Small intestine (tissue), 7 donors: ENCODE measurements around the gene TM7SF3. TPM values are rescaled to one million over a fixed set of nuclear protein-coding genes. Genes with fewer than 3 reads are reported as not detected.

ENCODE experiments used
- DNase-seq, 2 donors: peaks; one replicate each; pipeline versions ENCODE4 v3.0.0 to v3.0.0-alpha.2; 2013
- FAIRE-seq: peaks from 2 replicates; lab custom pipeline; 2012; peaks lifted over from hg19 to GRCh38; lab: Jason Lieb, UNC
- H3K27ac ChIP-seq, 3 donors: one replicate each; pipeline ENCODE4 v1.5.1; 2013; ENCODE audit warnings: low read length in 2 of 3, mild to moderate bottlenecking in 2 of 3, control low read depth in 1 of 3, inconsistent platforms in 1 of 3, low read depth in 1 of 3, moderate library complexity in 1 of 3
- H3K27me3 ChIP-seq, 3 donors: one replicate each; pipeline ENCODE4 v1.6.1; 2013; ENCODE audit warnings: low read length in 3 of 3, inconsistent platforms in 1 of 3; ENCODE audit not compliant: control insufficient read depth in 3 of 3, insufficient read depth in 3 of 3
- H3K36me3 ChIP-seq, 3 donors: one replicate each; pipeline ENCODE4 v1.6.1; 2013; ENCODE audit warnings: low read length in 3 of 3, inconsistent platforms in 1 of 3, low read depth in 1 of 3, mild to moderate bottlenecking in 1 of 3, moderate library complexity in 1 of 3; ENCODE audit not compliant: control insufficient read depth in 3 of 3, insufficient read depth in 2 of 3
- H3K4me1 ChIP-seq, 3 donors: one replicate each; pipeline ENCODE4 v1.6.1; 2013; ENCODE audit warnings: low read length in 2 of 3, inconsistent platforms in 1 of 3, low read depth in 1 of 3, mild to moderate bottlenecking in 1 of 3, moderate library complexity in 1 of 3; ENCODE audit not compliant: control insufficient read depth in 3 of 3, insufficient read depth in 2 of 3
- H3K4me3 ChIP-seq, 3 donors: one replicate each; pipeline ENCODE4 v1.5.1; 2013; ENCODE audit warnings: low read length in 3 of 3, control low read depth in 1 of 3, inconsistent platforms in 1 of 3, low read depth in 1 of 3, mild to moderate bottlenecking in 1 of 3, moderate library complexity in 1 of 3
- H3K9me3 ChIP-seq, 2 donors: one replicate each; pipeline ENCODE4 v1.6.1; 2013; ENCODE audit warnings: low read depth in 1 of 2, low read length in 1 of 2; ENCODE audit not compliant: control insufficient read depth in 2 of 2, insufficient read depth in 1 of 2
- WGBS, 3 donors: extraction: QIAGEN DNeasy Blood & Tissue Kit; methylation state at CpG; one replicate each; pipeline ENCODE4 v1.1.7; 2013; 5-methylcytosine and 5-hydroxymethylcytosine counted together
- polyA plus RNA-seq, 4 donors: library from polyadenylated mRNA; stranded (reverse) in 3 of 4; unstranded in 1 of 4; fragments of 200-250 nt in 3 of 4; fragments of 120-200 nt in 1 of 4; gene quantifications; one replicate each; pipeline versions ENCODE4 v1.2.1 to v1.2.3, GENCODE V29; 2013
- donor health status: healthy with polysubstance abuse.
- donor health status: control.
- donor health status: control.
- donor health status: Bipolar disorder and iron deficiency.
- donor health status: healthy.

The TM7SF3 gene
- polyA plus RNA-seq, 4 donors: 9.2 to 65.7 (median 30.7) TPM

DNA sequence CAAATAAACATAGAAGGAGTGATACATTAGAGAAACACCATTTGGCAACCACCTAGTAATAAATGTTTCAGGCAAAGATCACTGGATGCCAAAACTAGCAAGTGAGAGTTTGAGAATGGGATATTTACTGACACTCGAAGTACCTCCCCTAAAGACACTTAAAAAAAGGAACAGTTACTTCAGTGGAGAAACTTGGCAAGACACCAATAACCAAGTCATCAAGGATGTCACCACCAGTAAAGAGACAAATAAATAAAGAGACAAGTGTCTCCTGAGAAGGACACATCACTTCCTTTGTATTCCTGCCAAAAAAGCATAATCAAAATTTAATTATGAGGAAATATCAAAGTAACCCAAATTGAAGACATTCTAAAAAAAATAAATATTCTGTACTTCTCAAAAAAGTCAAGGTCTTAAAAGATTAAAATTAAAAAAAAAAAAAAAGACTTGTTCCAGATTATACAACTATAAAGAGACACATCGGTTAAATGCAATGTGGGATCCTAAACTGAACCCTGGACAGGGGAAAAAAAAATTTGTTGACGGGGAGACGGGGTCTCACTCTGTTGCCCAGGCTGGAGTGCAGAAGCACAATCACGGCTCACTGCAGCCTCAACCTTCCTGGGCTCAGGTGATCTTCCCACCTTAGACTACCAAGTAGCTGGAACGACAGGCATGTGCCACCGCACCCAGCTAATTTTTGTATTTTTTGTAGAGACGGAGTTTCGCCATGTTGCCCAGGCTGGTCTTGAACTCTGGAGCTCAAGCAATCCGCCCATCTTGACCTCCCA is 26.4 kb downstream of the TM7SF3 start:
- Histone ChIP-seq H3K4me1 (peaks cover 0 to 3% (median 0%) of the 10 kb centered on the region in 3 donors), H3K36me3 (peaks cover 0 to 32% (median 8%) of the 10 kb centered on the region in 3 donors), H3K27me3 (no peaks in the 10 kb centered on the region), H3K27ac (no peak overlapping the region), H3K9me3 (no peaks in the 10 kb centered on the region), H3K4me3 (no peak overlapping the region)
- no peak for DNase-seq
- no peak for FAIRE-seq
- 91 to 96% (median 94%) methylated on average over 10 of the region's 10 CpGs for WGBS, 3 donors

- no peaks in the 10 kb centered on the region for H3K9me3 ChIP-seq
- WGBS, 3 donors: 96 to 100% (median 97%) methylated on average over 2 of the region's 2 CpGs
- H3K27me3 ChIP-seq: no peaks in the 10 kb centered on the region
- no peak overlapping the region for H3K4me3 ChIP-seq
- FAIRE-seq: no peak
- H3K36me3 ChIP-seq: peaks cover 0 to 33% (median 0%) of the 10 kb centered on the region in 3 donors
- H3K27ac ChIP-seq: no peak overlapping the region
- DNase-seq: no peak
- H3K4me1 ChIP-seq: no peaks in the 10 kb centered on the region
Observed at GRCh38 chr12:26982866-26983265, 31.3 kb downstream of the TM7SF3 start.

DNA sequence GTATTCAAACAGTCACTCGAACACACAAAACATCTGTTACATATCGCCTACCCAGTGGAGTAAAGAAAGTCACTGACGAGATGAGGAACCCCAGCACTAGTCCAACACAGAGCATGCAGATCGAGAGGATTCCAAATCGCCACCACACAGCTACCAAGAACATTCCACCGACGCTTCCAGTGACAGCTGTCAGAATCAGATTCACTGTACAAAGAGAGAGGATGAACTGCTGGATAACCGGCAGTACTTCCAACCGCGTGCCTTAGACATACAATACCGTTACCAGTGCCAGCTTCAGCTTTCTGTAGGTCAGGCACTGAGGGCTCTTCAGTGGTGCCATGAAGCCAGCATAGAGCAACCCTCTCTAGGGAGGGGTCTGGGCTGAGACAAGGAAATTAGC is 34.5 kb downstream of the TM7SF3 start:
- Histone ChIP-seq H3K27ac (no peak overlapping the region), H3K9me3 (no peaks in the 10 kb centered on the region), H3K27me3 (no peaks in the 10 kb centered on the region), H3K4me1 (no peaks in the 10 kb centered on the region), H3K36me3 (peaks cover 0 to 20% (median 7%) of the 10 kb centered on the region in 3 donors), H3K4me3 (no peak overlapping the region)
- DNase-seq: no peak
- WGBS, 3 donors: 93 to 97% (median 94%) methylated on average over 11 of the region's 11 CpGs
- FAIRE-seq: no peak

DNA sequence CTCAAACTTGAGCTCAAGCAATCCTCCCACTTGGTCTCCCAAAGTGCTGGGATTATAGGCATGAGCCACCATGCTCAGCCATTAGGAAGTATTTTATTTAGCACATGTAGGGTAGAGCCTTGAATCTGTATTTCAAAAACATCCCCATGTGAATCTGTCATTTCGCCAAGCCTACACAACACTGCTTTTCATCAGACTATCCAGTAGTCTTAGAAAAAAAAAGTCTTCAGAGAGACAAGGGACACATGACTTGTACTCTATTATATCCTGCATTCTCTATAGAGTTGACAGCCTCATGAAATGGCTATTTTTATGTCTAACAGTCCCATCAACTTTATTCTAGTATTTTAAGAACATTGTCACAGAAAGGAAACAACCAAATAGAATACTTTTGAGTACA is 35.4 kb downstream of the TM7SF3 start:
- DNase-seq (no peak), FAIRE-seq (no peak)
- Histone ChIP-seq H3K36me3 (peaks cover 2 to 19% (median 10%) of the 10 kb centered on the region in 3 donors), H3K27me3 (no peaks in the 10 kb centered on the region), H3K27ac (no peak overlapping the region), H3K4me3 (no peak overlapping the region), H3K9me3 (no peaks in the 10 kb centered on the region), H3K4me1 (no peaks in the 10 kb centered on the region)
- WGBS, 3 donors: 88 to 94% (median 93%) methylated on average over 1 of the region's 1 CpG

DNA sequence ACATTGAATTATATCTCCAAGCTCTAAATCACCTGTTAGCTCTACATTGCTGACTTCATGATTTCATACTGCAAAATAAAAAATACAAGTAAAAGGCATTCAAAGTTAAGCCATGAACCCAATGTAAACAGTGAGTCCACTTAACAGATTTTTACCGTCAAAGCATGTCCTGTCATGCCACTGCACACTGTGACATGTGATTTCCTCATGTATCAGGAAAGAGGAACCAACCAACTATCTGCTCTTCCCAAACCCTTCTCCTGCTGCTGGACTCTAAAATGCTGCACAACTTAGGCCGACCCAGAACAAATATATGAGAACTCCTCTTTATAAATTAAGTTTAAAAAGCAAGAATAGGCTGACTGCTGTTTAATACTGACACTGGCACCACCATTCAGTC is 37.5 kb downstream of the TM7SF3 start:
- 86 to 98% (median 95%) methylated on average over 2 of the region's 2 CpGs for WGBS, 3 donors
- no peak for FAIRE-seq

DNA sequence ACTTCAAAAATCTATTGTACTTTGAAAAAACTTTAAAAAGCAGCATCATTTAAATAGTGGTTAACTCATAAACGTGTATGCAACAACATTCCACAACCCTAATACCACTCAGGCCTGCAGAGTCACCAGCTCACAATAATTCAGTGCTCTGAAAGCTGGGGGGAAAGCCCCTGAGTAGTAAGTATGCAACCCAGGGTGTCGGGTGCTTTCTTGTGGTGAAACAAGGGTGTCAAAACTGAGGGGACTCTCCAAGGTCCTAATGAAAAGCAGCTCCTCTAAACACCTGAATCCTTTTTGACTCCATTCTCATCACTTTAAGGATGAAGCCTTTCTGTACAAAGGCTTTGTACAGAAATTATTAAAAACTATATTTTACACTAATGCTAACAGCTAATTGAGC is 42.2 kb downstream of the TM7SF3 start:
- FAIRE-seq: no peak
- Histone ChIP-seq H3K4me1 (no peaks in the 10 kb centered on the region), H3K9me3 (no peaks in the 10 kb centered on the region), H3K27me3 (no peaks in the 10 kb centered on the region), H3K36me3 (peaks cover 9 to 21% (median 20%) of the 10 kb centered on the region in 3 donors), H3K4me3 (no peak overlapping the region), H3K27ac (no peak overlapping the region)
- 65 to 76% (median 65%) methylated on average over 2 of the region's 2 CpGs for WGBS, 3 donors
- DNase-seq: no peak

More for the DNA sequence above, 37.5 kb downstream of the TM7SF3 start:
- no peak for DNase-seq
- H3K36me3 ChIP-seq: peaks cover 8 to 24% (median 16%) of the 10 kb centered on the region in 3 donors
- no peaks in the 10 kb centered on the region for H3K4me1 ChIP-seq
- H3K4me3 ChIP-seq: no peak overlapping the region
- H3K27me3 ChIP-seq: no peaks in the 10 kb centered on the region
- H3K27ac ChIP-seq: no peak overlapping the region
- H3K9me3 ChIP-seq: no peaks in the 10 kb centered on the region

- no peaks in the 10 kb centered on the region for H3K4me1 ChIP-seq
- DNase-seq (no peak), FAIRE-seq (no peak)
- H3K27ac ChIP-seq: no peak overlapping the region
- WGBS, 3 donors: 97 to 100% (median 98%) methylated on average over 2 of the region's 2 CpGs
- no peaks in the 10 kb centered on the region for H3K27me3 ChIP-seq
- H3K9me3 ChIP-seq: no peaks in the 10 kb centered on the region
- peaks cover 10 to 23% (median 18%) of the 10 kb centered on the region in 3 donors for H3K36me3 ChIP-seq
- H3K4me3 ChIP-seq: no peak overlapping the region
Observed at GRCh38 chr12:26970136-26970535, 44.0 kb downstream of the TM7SF3 start.

- Histone ChIP-seq H3K36me3 (peaks cover 4 to 11% (median 10%) of the 10 kb centered on the region in 3 donors), H3K27ac (no peak overlapping the region), H3K9me3 (no peaks in the 10 kb centered on the region), H3K27me3 (no peaks in the 10 kb centered on the region), H3K4me1 (no peaks in the 10 kb centered on the region), H3K4me3 (no peak overlapping the region)
- WGBS, 3 donors: 94% methylated on average over 3 of the region's 3 CpGs
- DNase-seq (no peak), FAIRE-seq (no peak)
Observed at GRCh38 chr12:26966842-26967241, 47.3 kb downstream of the TM7SF3 start.
